H1 (cell line): Measurements from ENCODE around the gene ELMO2. TPM values are rescaled to one million over a fixed set of nuclear protein-coding genes. Genes with fewer than 3 reads are reported as not detected.

Experiments used
- CTCF ChIA-PET: fragments of 300-600 bp; sonication (Branson Sonifier 250); formaldehyde crosslinking; loops from one replicate; lab custom pipeline; 2021; ENCODE audit not compliant: partially characterized antibody; lab: Charles Lee
- POLR2A ChIA-PET: fragments of 300-600 bp; sonication (Branson Sonifier 250); formaldehyde crosslinking; loops from one replicate; lab custom pipeline; 2021; ENCODE audit warnings: inconsistent platforms; ENCODE audit not compliant: partially characterized antibody; lab: Charles Lee
- DNase-seq, 2 experiments: peaks; one replicate each; pipeline versions ENCODE4 v3.0.0 to v3.0.0-alpha.2; 2010 to 2022; ENCODE audit warnings: low spot score in 2 of 2, low read depth in 1 of 2, mixed read lengths in 1 of 2
- FAIRE-seq: peaks from 2 replicates; lab custom pipeline; 2011; peaks lifted over from hg19 to GRCh38; lab: Jason Lieb, UNC
- H2AFZ ChIP-seq: 2 replicates; pipeline ENCODE4 v1.8.1; 2012; ENCODE audit warnings: low read length, inconsistent platforms
- H2AK5ac ChIP-seq: 2 replicates; pipeline ENCODE4 v1.6.1; 2013; ENCODE audit warnings: low read depth, low read length
- H2BK120ac ChIP-seq: replicated peaks from 2 replicates; pipeline ENCODE3; 2013; ENCODE audit warnings: low read depth, low read length, inconsistent platforms
- H2BK12ac ChIP-seq: 2 replicates; pipeline ENCODE4 v1.6.1; 2013; ENCODE audit warnings: low read depth, low read length
- H2BK15ac ChIP-seq: 2 replicates; pipeline ENCODE4 v1.6.1; 2013; ENCODE audit warnings: low read length
- H2BK20ac ChIP-seq: 2 replicates; pipeline ENCODE4 v1.6.1; 2013; ENCODE audit warnings: low read length
- H2BK5ac ChIP-seq: 2 replicates; pipeline ENCODE4 v1.6.1; 2013; ENCODE audit warnings: low read depth, low read length
- H3K14ac ChIP-seq: 2 replicates; pipeline ENCODE4 v1.6.1; 2013; ENCODE audit warnings: inconsistent platforms; ENCODE audit not compliant: insufficient read length
- H3K18ac ChIP-seq: 2 replicates; pipeline ENCODE4 v1.6.1; 2013; ENCODE audit warnings: low read length; ENCODE audit errors: extremely low read depth
- H3K23ac ChIP-seq: 2 replicates; pipeline ENCODE4 v1.6.1; 2013; ENCODE audit warnings: inconsistent platforms; ENCODE audit not compliant: insufficient read length
- H3K23me2 ChIP-seq: 2 replicates; pipeline ENCODE4 v1.6.1; 2013; ENCODE audit warnings: low read depth, low read length
- H3K27ac ChIP-seq: 2 replicates; pipeline ENCODE4 v1.6.1; 2011; ENCODE audit warnings: low read depth, low read length, inconsistent platforms
- H3K27me3 ChIP-seq, 4 experiments: replicated peaks in 1 of 4; 1 replicate in 1 of 4; 2 replicates in 3 of 4; pipeline versions ENCODE4 v1.6.1 to v1.8.1; 2011 to 2013; ENCODE audit warnings: low read length in 3 of 4, mild to moderate bottlenecking in 3 of 4, inconsistent platforms in 2 of 4, mixed read lengths in 2 of 4, moderate library complexity in 1 of 4; ENCODE audit not compliant: control insufficient read depth in 3 of 4, insufficient read depth in 3 of 4; ENCODE audit errors: extremely low read depth in 1 of 4
- H3K36me3 ChIP-seq, 4 experiments: 2 replicates each; pipeline versions ENCODE4 v1.6.1 to v1.8.1; 2011 to 2013; ENCODE audit warnings: mild to moderate bottlenecking in 4 of 4, low read length in 3 of 4, moderate library complexity in 2 of 4, control low read depth in 1 of 4, inconsistent platforms in 1 of 4; ENCODE audit not compliant: insufficient read depth in 4 of 4, control insufficient read depth in 2 of 4
- H3K4ac ChIP-seq: replicated peaks from 2 replicates; pipeline ENCODE3; 2013; ENCODE audit warnings: low read length, low read depth, mixed read lengths, inconsistent platforms; ENCODE audit not compliant: insufficient read length
- H3K4me1 ChIP-seq, 4 experiments: replicated peaks in 1 of 4; 1 replicate in 1 of 4; 2 replicates in 3 of 4; pipeline versions ENCODE4 v1.6.1 to v1.8.1; 2011 to 2013; ENCODE audit warnings: low read length in 3 of 4, inconsistent platforms in 2 of 4, mixed read lengths in 1 of 4; ENCODE audit not compliant: insufficient read depth in 4 of 4, control insufficient read depth in 3 of 4
- H3K4me2 ChIP-seq, 2 experiments: 2 replicates each; pipeline versions ENCODE4 v1.6.1 to v1.8.1; 2011 to 2013; ENCODE audit warnings: low read depth in 2 of 2, low read length in 2 of 2, control low read depth in 1 of 2, inconsistent platforms in 1 of 2, mild to moderate bottlenecking in 1 of 2; ENCODE audit not compliant: insufficient read depth in 1 of 2
- H3K4me3 ChIP-seq, 4 experiments: fragments of 200-600, 300-600 bp in 1 of 4; sonication (generic), shearing (Covaris generic), sonication (Bioruptor Twin) in 1 of 4; 2 replicates each; pipeline versions ENCODE4 v1.5.1 to v1.8.1; 2011 to 2016; ENCODE audit warnings: low read length in 4 of 4, low read depth in 3 of 4, control low read depth in 2 of 4, inconsistent platforms in 2 of 4, mild to moderate bottlenecking in 2 of 4, mixed read lengths in 1 of 4, moderate library complexity in 1 of 4; ENCODE audit not compliant: insufficient read depth in 2 of 4; ENCODE audit errors: extremely low read depth in 1 of 4
- H3K56ac ChIP-seq: replicated peaks from 2 replicates; pipeline ENCODE3; 2013; ENCODE audit warnings: low read depth, mild to moderate bottlenecking, mixed read lengths, low read length, inconsistent platforms; ENCODE audit not compliant: insufficient read length
- H3K79me1 ChIP-seq: 2 replicates; pipeline ENCODE4 v1.6.1; 2013; ENCODE audit warnings: low read depth, low read length, control low read depth
- H3K79me2 ChIP-seq, 2 experiments: 2 replicates each; pipeline versions ENCODE4 v1.6.1 to v1.8.1; 2012 to 2013; ENCODE audit warnings: low read length in 2 of 2, mild to moderate bottlenecking in 2 of 2, inconsistent platforms in 1 of 2; ENCODE audit not compliant: insufficient read depth in 2 of 2, control insufficient read depth in 1 of 2
- H3K9ac ChIP-seq, 4 experiments: replicated peaks in 1 of 4; 1 replicate in 1 of 4; 2 replicates in 3 of 4; pipeline versions ENCODE4 v1.6.1 to v1.8.1; 2011 to 2013; ENCODE audit warnings: low read depth in 3 of 4, low read length in 3 of 4, control low read depth in 2 of 4, mild to moderate bottlenecking in 2 of 4, moderate library complexity in 2 of 4, inconsistent platforms in 1 of 4; ENCODE audit errors: extremely low read depth in 1 of 4
- H3K9me3 ChIP-seq, 2 experiments: 2 replicates each; pipeline versions ENCODE4 v1.6.1 to v1.8.1; 2012 to 2013; ENCODE audit warnings: mild to moderate bottlenecking in 2 of 2, moderate library complexity in 2 of 2, control low read depth in 1 of 2, inconsistent platforms in 1 of 2, low read depth in 1 of 2, low read length in 1 of 2, mixed read lengths in 1 of 2; ENCODE audit not compliant: insufficient read depth in 2 of 2
- H4K20me1 ChIP-seq, 2 experiments: replicated peaks in 1 of 2; 2 replicates each; pipeline versions ENCODE3 to v1.8.1; 2011 to 2013; ENCODE audit warnings: inconsistent platforms in 2 of 2, low read length in 2 of 2, mild to moderate bottlenecking in 1 of 2; ENCODE audit not compliant: insufficient read depth in 2 of 2, control insufficient read depth in 1 of 2
- H4K5ac ChIP-seq: 2 replicates; pipeline ENCODE4 v1.6.1; 2013; ENCODE audit warnings: low read length, low read depth, mixed read lengths, inconsistent platforms; ENCODE audit not compliant: insufficient read length
- H4K8ac ChIP-seq: 2 replicates; pipeline ENCODE4 v1.8.0; 2013; ENCODE audit warnings: mild to moderate bottlenecking, moderate library complexity, low read length, inconsistent platforms; ENCODE audit not compliant: insufficient read depth; ENCODE audit errors: extremely low read depth
- H4K91ac ChIP-seq: replicated peaks from 2 replicates; pipeline ENCODE3; 2013; ENCODE audit warnings: low read length, mixed read lengths, inconsistent platforms; ENCODE audit not compliant: insufficient read length
- BACH1 ChIP-seq: IDR thresholded peaks from 2 replicates; pipeline ENCODE4 v1.6.1; 2012; ENCODE audit warnings: low read length, improper control_type of control experiment
- BCL11A ChIP-seq, 2 experiments: IDR thresholded peaks; one replicate each; pipeline ENCODE4 v1.6.1; 2011; ENCODE audit warnings: low read depth in 2 of 2, low read length in 2 of 2, mild to moderate bottlenecking in 2 of 2
- CBX5 ChIP-seq: fragments of 300-800, 300-1000 bp; sonication (generic); IDR thresholded peaks from 2 replicates; pipeline ENCODE4 v1.7.1; 2016; ENCODE audit warnings: antibody characterized with exemption, low read length, low read depth
- CHD2 ChIP-seq: IDR thresholded peaks from 2 replicates; pipeline ENCODE4 v1.6.1; 2012; ENCODE audit warnings: low read length, improper control_type of control experiment
- CTBP2 ChIP-seq: IDR thresholded peaks from 2 replicates; pipeline ENCODE4 v1.7.0; 2011; ENCODE audit warnings: borderline replicate concordance, mild to moderate bottlenecking, moderate library complexity, mixed read lengths, low read length; ENCODE audit not compliant: insufficient read depth, insufficient read length
- FOSL1 ChIP-seq: IDR thresholded peaks from 2 replicates; pipeline ENCODE4 v1.6.1; 2011; ENCODE audit warnings: mild to moderate bottlenecking, low read depth, low read length, moderate library complexity; ENCODE audit not compliant: insufficient read depth
- HDAC6 ChIP-seq: IDR thresholded peaks from one replicate; pipeline ENCODE4 v1.7.1; 2012; ENCODE audit warnings: low read depth, mild to moderate bottlenecking, inconsistent platforms, low read length, moderate library complexity
- KDM5A ChIP-seq: fragments of 200-600 bp; IDR thresholded peaks from 2 replicates; pipeline ENCODE4 v1.7.1; 2012; ENCODE audit warnings: mild to moderate bottlenecking, low read length, inconsistent platforms, mixed read lengths
- RNF2 ChIP-seq: fragments of 200-900, 300-1000 bp; sonication (generic); IDR thresholded peaks from 2 replicates; pipeline ENCODE4 v1.7.1; 2016; ENCODE audit warnings: borderline replicate concordance, low read depth, mild to moderate bottlenecking, antibody characterized with exemption, low read length; ENCODE audit not compliant: poor library complexity, severe bottlenecking; ENCODE audit errors: missing control alignments
- RXRA ChIP-seq: IDR thresholded peaks from 2 replicates; pipeline ENCODE4 v1.6.1; 2011; ENCODE audit warnings: low read depth, mild to moderate bottlenecking, low read length, moderate library complexity; ENCODE audit not compliant: insufficient read depth
- WGBS, 2 experiments: shearing (Covaris generic) in 1 of 2; methylation state at CpG; one replicate each; pipeline versions ENCODE4 v1.1.6 to v1.1.7; 2013 to 2015; ENCODE audit warnings: low lambda C conversion rate in 2 of 2, mixed read lengths in 2 of 2, inconsistent platforms in 1 of 2, low coverage in 1 of 2, missing lambda C conversion rate in 1 of 2; ENCODE audit not compliant: insufficient replicate concordance in 2 of 2, insufficient coverage in 1 of 2, insufficient read length in 1 of 2; ENCODE audit errors: extremely low coverage in 1 of 2, missing lambda C conversion rate in 1 of 2; 5-methylcytosine and 5-hydroxymethylcytosine counted together
- polyA plus RNA-seq, 7 experiments: library from polyadenylated mRNA; depleted of rRNA in 3 of 7; stranded (reverse) in 5 of 7; unstranded in 2 of 7; fragments of >200 nt in 5 of 7; fragments of 200-250 nt in 2 of 7; gene quantifications; 1 replicate in 5 of 7; 2 replicates in 1 of 7; 4 replicates in 1 of 7; pipeline versions ENCODE4 v1.2.1 to v1.2.3, GENCODE V29; 2011 to 2013; ENCODE audit warnings: missing spikeins in 2 of 7, mixed read lengths in 2 of 7
- total RNA-seq: library from RNA; stranded (reverse); fragmentation: NEBNext Ultra II Directional; extraction: Animal tissue kit (Norgen Biotek cat#: 25700); gene quantifications from 2 replicates; pipeline ENCODE4 v1.2.1, GENCODE V29; 2021
- TF ChIP-seq, protein P1 (sequence below), 3 experiments: IDR thresholded peaks; 1 replicate in 2 of 3; 2 replicates in 1 of 3; pipeline versions ENCODE4 v1.5.1 to v1.6.1; 2011; ENCODE audit warnings: low read length in 3 of 3, mild to moderate bottlenecking in 3 of 3, inconsistent platforms in 2 of 3, low read depth in 1 of 3, moderate library complexity in 1 of 3; ENCODE audit not compliant: insufficient read depth in 1 of 3; ENCODE audit errors: control extremely low read depth in 1 of 3

ELMO2 gene
- total and polyA plus RNA-seq, 2 of the 8 experiments (the other 6 are each of a cell fraction or from before 2014, with no cell fraction given), result 34.3 to 39.7 TPM

DNA sequence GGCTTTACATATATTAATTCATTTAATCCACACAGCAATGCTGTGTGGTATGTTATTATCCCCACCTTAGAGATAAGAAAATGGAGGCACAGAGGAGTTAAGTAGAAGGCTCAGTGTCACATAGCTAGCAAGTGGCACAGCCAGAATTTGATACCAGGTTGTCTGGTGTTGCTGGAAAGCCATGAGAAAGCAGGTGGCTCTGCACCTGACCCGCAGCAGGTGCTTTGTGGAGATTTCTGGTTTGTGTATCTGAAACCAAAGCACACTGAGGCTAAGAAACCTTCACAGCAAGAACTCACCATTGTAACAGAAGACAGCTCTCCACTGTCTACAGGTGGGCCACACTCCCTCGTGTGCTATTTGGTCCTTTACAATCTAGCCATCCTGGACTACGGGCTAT is 7.5 kb downstream of the ELMO2 start:
- Histone ChIP-seq H3K36me3 (peaks cover 3 to 14% (median 4%) of the 10 kb centered on the region in 4 experiments; a peak in 5 of 8 replicates), H3K27me3 (no peaks in the 10 kb centered on the region), H2BK15ac (no peak overlapping the region), H3K4ac (no peak overlapping the region), H2AK5ac (no peak overlapping the region), H3K4me3 (no peak overlapping the region), H4K5ac (no peak overlapping the region), H2AFZ (no peak overlapping the region), H2BK120ac (no peak overlapping the region), H2BK5ac (no peak overlapping the region; the same call in 1 of the 2 replicates), H3K27ac (no peak overlapping the region), H3K79me1 (peaks cover 17% of the 10 kb centered on the region), H3K18ac (no peak overlapping the region), H4K91ac (no peak overlapping the region), H4K20me1 (peaks cover 2 to 10% of the 10 kb centered on the region in 2 experiments), H3K4me1 (peaks cover 0 to 6% (median 2%) of the 10 kb centered on the region in 4 experiments; a peak in 2 of 7 replicates), H3K79me2 (peaks cover 2 to 49% of the 10 kb centered on the region in 2 experiments; a peak in 3 of 4 replicates), H4K8ac (no peak overlapping the region), H2BK20ac (no peak overlapping the region), H3K23me2 (no peaks in the 10 kb centered on the region), H3K4me2 (no peak overlapping the region), H3K9ac (no peak overlapping the region), H3K23ac (no peak overlapping the region), H3K56ac (no peak overlapping the region), H3K14ac (no peak overlapping the region), H3K9me3 (no peaks in the 10 kb centered on the region), H2BK12ac (no peak overlapping the region)
- 83% methylated on average over 3 of the region's 3 CpGs; no CpG with 5 or more reads in 1 of the 2 experiments for WGBS, 2 experiments
- FAIRE-seq (no peak), DNase-seq (no peak)
- CTCF ChIA-PET, result interaction anchor here (0.5 to 1.3 kb wide), 6 partner anchors 9 to 415 kb away, joined by 3 to 4 read pairs (median 3); no protein-coding TSS in a partner anchor
- POLR2A ChIA-PET, result interaction anchor here (2.4 kb wide), 1 partner anchor 35 kb away, joined by 7 read pairs; no protein-coding TSS in a partner anchor
- TF ChIP-seq BACH1, result no peak
- TF ChIP-seq FOSL1, result no peak
- TF ChIP-seq CHD2, result no peak
- no peak for TF ChIP-seq CBX5
- TF ChIP-seq RXRA, result no peak
- no peak for TF ChIP-seq HDAC6
- TF ChIP-seq, protein P1, sequence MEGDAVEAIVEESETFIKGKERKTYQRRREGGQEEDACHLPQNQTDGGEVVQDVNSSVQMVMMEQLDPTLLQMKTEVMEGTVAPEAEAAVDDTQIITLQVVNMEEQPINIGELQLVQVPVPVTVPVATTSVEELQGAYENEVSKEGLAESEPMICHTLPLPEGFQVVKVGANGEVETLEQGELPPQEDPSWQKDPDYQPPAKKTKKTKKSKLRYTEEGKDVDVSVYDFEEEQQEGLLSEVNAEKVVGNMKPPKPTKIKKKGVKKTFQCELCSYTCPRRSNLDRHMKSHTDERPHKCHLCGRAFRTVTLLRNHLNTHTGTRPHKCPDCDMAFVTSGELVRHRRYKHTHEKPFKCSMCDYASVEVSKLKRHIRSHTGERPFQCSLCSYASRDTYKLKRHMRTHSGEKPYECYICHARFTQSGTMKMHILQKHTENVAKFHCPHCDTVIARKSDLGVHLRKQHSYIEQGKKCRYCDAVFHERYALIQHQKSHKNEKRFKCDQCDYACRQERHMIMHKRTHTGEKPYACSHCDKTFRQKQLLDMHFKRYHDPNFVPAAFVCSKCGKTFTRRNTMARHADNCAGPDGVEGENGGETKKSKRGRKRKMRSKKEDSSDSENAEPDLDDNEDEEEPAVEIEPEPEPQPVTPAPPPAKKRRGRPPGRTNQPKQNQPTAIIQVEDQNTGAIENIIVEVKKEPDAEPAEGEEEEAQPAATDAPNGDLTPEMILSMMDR (IDR thresholded peaks at IDR 0.05; ENCODE audit: control extremely low read depth in 1 of 3, insufficient read depth in 1 of 3, low read depth in 1 of 3, low read length in 3 of 3), result no peak
- no peak for TF ChIP-seq KDM5A
- no peak for TF ChIP-seq CTBP2
- no peak for TF ChIP-seq BCL11A (IDR thresholded peaks at IDR 0.05; ENCODE audit: low read depth in 2 of 2, low read length in 2 of 2)
- TF ChIP-seq RNF2, result no peak
